Brain pericyte (primary cell): Measurements from ENCODE around the gene AOAH.

Experiments used
- DNase-seq: peaks from one replicate; pipeline ENCODE4 v3.0.0-alpha.2; 2012; ENCODE audit warnings: low read depth, low spot score

The AOAH gene

GRCh38 chr7:36602511-36602910 is 121.8 kb downstream of the AOAH start:
- DNase-seq, result no peak

GRCh38 chr7:36601601-36602000 is 122.7 kb downstream of the AOAH start:
- no peak for DNase-seq

GRCh38 chr7:36600869-36601530 is 123.3 kb downstream of the AOAH start:
- peak; percentile 55 for DNase-seq

- DNase-seq, result no peak
These were observed 124.0 kb downstream of the AOAH start for GRCh38 chr7:36600314-36600682.

GRCh38 chr7:36599645-36600313 is 124.5 kb downstream of the AOAH start:
- no peak for DNase-seq

GRCh38 chr7:36598054-36598674 is 126.1 kb downstream of the AOAH start:
- no peak for DNase-seq

- DNase-seq, result no peak
These were observed 127.1 kb downstream of the AOAH start for GRCh38 chr7:36597090-36597773.

GRCh38 chr7:36594445-36594844 is 129.8 kb downstream of the AOAH start:
- no peak for DNase-seq

- DNase-seq, result no peak
These were observed 132.7 kb downstream of the AOAH start for GRCh38 chr7:36591636-36592035.

GRCh38 chr7:36589391-36589790 is 134.9 kb downstream of the AOAH start:
- no peak for DNase-seq

GRCh38 chr7:36583318-36583717 is 141.0 kb downstream of the AOAH start:
- no peak for DNase-seq

GRCh38 chr7:36575832-36576231 is 148.5 kb downstream of the AOAH start:
- no peak for DNase-seq

GRCh38 chr7:36573066-36573465 is 151.2 kb downstream of the AOAH start:
- DNase-seq, result no peak

- DNase-seq, result no peak
These were observed 153.1 kb downstream of the AOAH start for GRCh38 chr7:36571190-36571560.

GRCh38 chr7:36570528-36571189 is 153.6 kb downstream of the AOAH start:
- no peak for DNase-seq

- DNase-seq, result no peak
These were observed 155.8 kb downstream of the AOAH start for GRCh38 chr7:36568452-36568849.

GRCh38 chr7:36567699-36568451 is 156.4 kb downstream of the AOAH start:
- DNase-seq, result no peak

GRCh38 chr7:36565792-36566356 is 158.4 kb downstream of the AOAH start:
- DNase-seq, result no peak

- no peak for DNase-seq
These were observed 159.8 kb downstream of the AOAH start for GRCh38 chr7:36564489-36564888.

- DNase-seq, result no peak
These were observed 160.5 kb downstream of the AOAH start for GRCh38 chr7:36563706-36564327.

GRCh38 chr7:36562121-36562520 is 162.2 kb downstream of the AOAH start:
- no peak for DNase-seq
